SK-N-SH treated with all-trans-retinoic acid at 6 μM for 48 hours (cell line): Measurements from ENCODE around the gene PRKCZ.

ENCODE experiments used
- ATAC-seq: fragments of 200-7000 bp; cut with Tn5 transposase; 3 replicates; pipeline ENCODE4 v1.9.1; 2020; ENCODE audit warnings: mild to moderate bottlenecking, moderate library complexity
- ARNTL ChIP-seq: fragments of 450-650 bp; formaldehyde crosslinking; IDR thresholded peaks from 2 replicates; pipeline ENCODE4 v1.5.0; 2020; ENCODE audit warnings: low read depth, mild to moderate bottlenecking, moderate library complexity, borderline replicate concordance
- BACH2 ChIP-seq: fragments of 250-450 bp; sonication (Bioruptor Pico); IDR thresholded peaks from 2 replicates; pipeline ENCODE4 v1.9.0; 2021; ENCODE audit warnings: mild to moderate bottlenecking, borderline replicate concordance
- CSDC2 ChIP-seq: fragments of 250-450 bp; sonication (Bioruptor Pico); IDR thresholded peaks from 2 replicates; pipeline ENCODE4 v1.5.0; 2020; ENCODE audit warnings: mild to moderate bottlenecking, moderate library complexity
- GLIS3 ChIP-seq: fragments of 250-450 bp; sonication (Bioruptor Pico); IDR thresholded peaks from 2 replicates; pipeline ENCODE4 v1.5.0; 2020; ENCODE audit warnings: mild to moderate bottlenecking, moderate library complexity
- ISL1 ChIP-seq: fragments of 250-450 bp; sonication (Bioruptor Pico); IDR thresholded peaks from 2 replicates; pipeline ENCODE4 v2.1.2; 2022; ENCODE audit warnings: mild to moderate bottlenecking, moderate library complexity
- PPARA ChIP-seq: fragments of 250-450 bp; sonication (Bioruptor Pico); IDR thresholded peaks from 2 replicates; pipeline ENCODE4 v1.5.0; 2020; ENCODE audit warnings: mild to moderate bottlenecking, borderline replicate concordance
- RARB ChIP-seq: fragments of 250-450 bp; sonication (Bioruptor Pico); IDR thresholded peaks from 2 replicates; pipeline ENCODE4 v1.8.0; 2021; ENCODE audit warnings: mild to moderate bottlenecking, moderate library complexity
- SNAI2 ChIP-seq: fragments of 250-450 bp; sonication (Bioruptor Pico); IDR thresholded peaks from 2 replicates; pipeline ENCODE4 v1.5.0; 2020; ENCODE audit warnings: mild to moderate bottlenecking, moderate library complexity
- TCF4 ChIP-seq: fragments of 250-450 bp; sonication (Bioruptor Pico); IDR thresholded peaks from 2 replicates; pipeline ENCODE4 v1.8.0; 2021; ENCODE audit warnings: mild to moderate bottlenecking, moderate library complexity, borderline replicate concordance
- TOX ChIP-seq: fragments of 250-450 bp; sonication (Bioruptor Pico); IDR thresholded peaks from 2 replicates; pipeline ENCODE4 v1.8.0; 2021; ENCODE audit warnings: mild to moderate bottlenecking, moderate library complexity, borderline replicate concordance
- ZC3H10 ChIP-seq: fragments of 250-450 bp; sonication (Bioruptor Pico); IDR thresholded peaks from 2 replicates; pipeline ENCODE4 v1.5.1; 2021; ENCODE audit warnings: mild to moderate bottlenecking, moderate library complexity
- ZFP3 ChIP-seq: fragments of 250-450 bp; sonication (Bioruptor Pico); IDR thresholded peaks from 2 replicates; pipeline ENCODE4 v1.5.0; 2020; ENCODE audit warnings: mild to moderate bottlenecking, moderate library complexity
- ZFP30 ChIP-seq: fragments of 450-650 bp; formaldehyde crosslinking; IDR thresholded peaks from 2 replicates; pipeline ENCODE4 v1.5.0; 2022; ENCODE audit warnings: mild to moderate bottlenecking, moderate library complexity
- ZNF565 ChIP-seq: fragments of 450-650 bp; formaldehyde crosslinking; conservative IDR thresholded peaks from 2 replicates; pipeline ENCODE4 v1.5.0; 2020; ENCODE audit warnings: low read depth, mild to moderate bottlenecking, moderate library complexity
- ZNF70 ChIP-seq: fragments of 450-650 bp; formaldehyde crosslinking; IDR thresholded peaks from 2 replicates; pipeline ENCODE4 v1.5.0; 2020; ENCODE audit warnings: mild to moderate bottlenecking, moderate library complexity
- ZNF8 ChIP-seq: fragments of 450-650 bp; formaldehyde crosslinking; IDR thresholded peaks from 2 replicates; pipeline ENCODE4 v1.5.0; 2020; ENCODE audit warnings: mild to moderate bottlenecking, moderate library complexity
- TF ChIP-seq, protein P1 (sequence below): fragments of 250-450 bp; sonication (Bioruptor Pico); IDR thresholded peaks from 2 replicates; pipeline ENCODE4 v1.5.1; 2020; ENCODE audit warnings: low read depth, mild to moderate bottlenecking, moderate library complexity
- TF ChIP-seq, protein P2 (sequence below): fragments of 250-450 bp; sonication (Bioruptor Pico); IDR thresholded peaks from 2 replicates; pipeline ENCODE4 v1.8.0; 2021; ENCODE audit warnings: low read depth, mild to moderate bottlenecking, moderate library complexity, borderline replicate concordance
- TF ChIP-seq, protein P3 (sequence below): fragments of 250-450 bp; sonication (Bioruptor Pico); IDR thresholded peaks from 2 replicates; pipeline ENCODE4 v1.8.0; 2020; ENCODE audit warnings: mild to moderate bottlenecking, moderate library complexity, borderline replicate concordance
- TF ChIP-seq, protein P4 (sequence below): fragments of 250-450 bp; sonication (Bioruptor Pico); IDR thresholded peaks from 2 replicates; pipeline ENCODE4 v1.5.0; 2020; ENCODE audit warnings: mild to moderate bottlenecking, moderate library complexity
- TF ChIP-seq, protein P5 (sequence below): fragments of 250-450 bp; sonication (Bioruptor Pico); IDR thresholded peaks from 2 replicates; pipeline ENCODE4 v1.5.1; 2021; ENCODE audit warnings: mild to moderate bottlenecking, moderate library complexity

The PRKCZ gene

DNA sequence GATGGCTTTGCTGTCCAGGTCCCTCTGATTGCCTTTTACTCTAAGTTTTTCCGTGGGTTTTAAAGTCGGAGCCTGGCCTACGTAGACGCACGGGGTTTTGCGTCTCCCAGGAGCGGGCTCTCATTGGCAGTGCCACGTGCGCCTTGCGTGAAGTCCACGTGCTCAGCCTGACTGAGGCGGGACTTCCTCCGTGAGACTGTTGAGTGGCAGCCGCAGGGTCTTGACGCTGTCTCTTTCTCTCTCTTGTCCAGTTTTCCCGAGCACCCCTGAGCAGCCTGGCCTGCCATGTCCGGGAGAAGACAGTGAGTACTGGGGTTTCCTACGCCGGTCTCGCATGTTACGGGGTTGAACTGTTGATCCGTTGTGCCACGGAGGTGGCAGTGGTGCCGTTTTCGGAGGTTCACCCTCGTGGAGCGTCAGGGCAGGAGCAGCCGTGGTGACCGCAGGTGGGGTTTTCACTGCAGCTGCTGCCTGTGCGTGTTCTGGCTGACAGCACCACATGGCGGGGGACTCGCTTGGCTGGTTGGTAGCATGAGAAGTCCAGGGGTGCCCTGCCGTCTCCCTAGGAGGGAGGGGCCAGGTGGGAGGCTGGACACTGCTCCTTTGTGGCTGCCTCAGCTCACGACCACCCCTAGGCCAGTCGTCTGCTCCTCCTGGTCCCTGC lies 9.2 kb downstream of the PRKCZ start:
- ATAC-seq, result no peak
- TF ChIP-seq ZFP30 (CRISPR knock-in tag) (no peak), ISL1 (CRISPR knock-in tag) (no peak), ZNF8 (no peak), BACH2 (CRISPR knock-in tag) (no peak), CSDC2 (no peak), ZNF70 (CRISPR knock-in tag) (no peak), PPARA (CRISPR knock-in tag) (no peak), GLIS3 (no peak), ZFP3 (CRISPR knock-in tag) (no peak), ARNTL (CRISPR knock-in tag) (no peak), TOX (CRISPR knock-in tag) (no peak), SNAI2 (CRISPR knock-in tag) (no peak), ZC3H10 (no peak), TCF4 (CRISPR knock-in tag) (no peak), ZNF565 (CRISPR knock-in tag) (no peak)
- TF ChIP-seq, protein P1, sequence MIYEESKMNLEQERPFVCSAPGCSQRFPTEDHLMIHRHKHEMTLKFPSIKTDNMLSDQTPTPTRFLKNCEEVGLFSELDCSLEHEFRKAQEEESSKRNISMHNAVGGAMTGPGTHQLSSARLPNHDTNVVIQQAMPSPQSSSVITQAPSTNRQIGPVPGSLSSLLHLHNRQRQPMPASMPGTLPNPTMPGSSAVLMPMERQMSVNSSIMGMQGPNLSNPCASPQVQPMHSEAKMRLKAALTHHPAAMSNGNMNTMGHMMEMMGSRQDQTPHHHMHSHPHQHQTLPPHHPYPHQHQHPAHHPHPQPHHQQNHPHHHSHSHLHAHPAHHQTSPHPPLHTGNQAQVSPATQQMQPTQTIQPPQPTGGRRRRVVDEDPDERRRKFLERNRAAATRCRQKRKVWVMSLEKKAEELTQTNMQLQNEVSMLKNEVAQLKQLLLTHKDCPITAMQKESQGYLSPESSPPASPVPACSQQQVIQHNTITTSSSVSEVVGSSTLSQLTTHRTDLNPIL (CRISPR knock-in tag), result no peak
- TF ChIP-seq, protein P2, sequence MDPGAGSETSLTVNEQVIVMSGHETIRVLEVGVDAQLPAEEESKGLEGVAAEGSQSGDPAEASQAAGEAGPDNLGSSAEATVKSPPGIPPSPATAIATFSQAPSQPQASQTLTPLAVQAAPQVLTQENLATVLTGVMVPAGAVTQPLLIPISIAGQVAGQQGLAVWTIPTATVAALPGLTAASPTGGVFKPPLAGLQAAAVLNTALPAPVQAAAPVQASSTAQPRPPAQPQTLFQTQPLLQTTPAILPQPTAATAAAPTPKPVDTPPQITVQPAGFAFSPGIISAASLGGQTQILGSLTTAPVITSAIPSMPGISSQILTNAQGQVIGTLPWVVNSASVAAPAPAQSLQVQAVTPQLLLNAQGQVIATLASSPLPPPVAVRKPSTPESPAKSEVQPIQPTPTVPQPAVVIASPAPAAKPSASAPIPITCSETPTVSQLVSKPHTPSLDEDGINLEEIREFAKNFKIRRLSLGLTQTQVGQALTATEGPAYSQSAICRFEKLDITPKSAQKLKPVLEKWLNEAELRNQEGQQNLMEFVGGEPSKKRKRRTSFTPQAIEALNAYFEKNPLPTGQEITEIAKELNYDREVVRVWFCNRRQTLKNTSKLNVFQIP (CRISPR knock-in tag), result no peak
- TF ChIP-seq, protein P3, sequence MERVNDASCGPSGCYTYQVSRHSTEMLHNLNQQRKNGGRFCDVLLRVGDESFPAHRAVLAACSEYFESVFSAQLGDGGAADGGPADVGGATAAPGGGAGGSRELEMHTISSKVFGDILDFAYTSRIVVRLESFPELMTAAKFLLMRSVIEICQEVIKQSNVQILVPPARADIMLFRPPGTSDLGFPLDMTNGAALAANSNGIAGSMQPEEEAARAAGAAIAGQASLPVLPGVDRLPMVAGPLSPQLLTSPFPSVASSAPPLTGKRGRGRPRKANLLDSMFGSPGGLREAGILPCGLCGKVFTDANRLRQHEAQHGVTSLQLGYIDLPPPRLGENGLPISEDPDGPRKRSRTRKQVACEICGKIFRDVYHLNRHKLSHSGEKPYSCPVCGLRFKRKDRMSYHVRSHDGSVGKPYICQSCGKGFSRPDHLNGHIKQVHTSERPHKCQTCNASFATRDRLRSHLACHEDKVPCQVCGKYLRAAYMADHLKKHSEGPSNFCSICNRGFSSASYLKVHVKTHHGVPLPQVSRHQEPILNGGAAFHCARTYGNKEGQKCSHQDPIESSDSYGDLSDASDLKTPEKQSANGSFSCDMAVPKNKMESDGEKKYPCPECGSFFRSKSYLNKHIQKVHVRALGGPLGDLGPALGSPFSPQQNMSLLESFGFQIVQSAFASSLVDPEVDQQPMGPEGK (CRISPR knock-in tag), result no peak
- TF ChIP-seq, protein P4, sequence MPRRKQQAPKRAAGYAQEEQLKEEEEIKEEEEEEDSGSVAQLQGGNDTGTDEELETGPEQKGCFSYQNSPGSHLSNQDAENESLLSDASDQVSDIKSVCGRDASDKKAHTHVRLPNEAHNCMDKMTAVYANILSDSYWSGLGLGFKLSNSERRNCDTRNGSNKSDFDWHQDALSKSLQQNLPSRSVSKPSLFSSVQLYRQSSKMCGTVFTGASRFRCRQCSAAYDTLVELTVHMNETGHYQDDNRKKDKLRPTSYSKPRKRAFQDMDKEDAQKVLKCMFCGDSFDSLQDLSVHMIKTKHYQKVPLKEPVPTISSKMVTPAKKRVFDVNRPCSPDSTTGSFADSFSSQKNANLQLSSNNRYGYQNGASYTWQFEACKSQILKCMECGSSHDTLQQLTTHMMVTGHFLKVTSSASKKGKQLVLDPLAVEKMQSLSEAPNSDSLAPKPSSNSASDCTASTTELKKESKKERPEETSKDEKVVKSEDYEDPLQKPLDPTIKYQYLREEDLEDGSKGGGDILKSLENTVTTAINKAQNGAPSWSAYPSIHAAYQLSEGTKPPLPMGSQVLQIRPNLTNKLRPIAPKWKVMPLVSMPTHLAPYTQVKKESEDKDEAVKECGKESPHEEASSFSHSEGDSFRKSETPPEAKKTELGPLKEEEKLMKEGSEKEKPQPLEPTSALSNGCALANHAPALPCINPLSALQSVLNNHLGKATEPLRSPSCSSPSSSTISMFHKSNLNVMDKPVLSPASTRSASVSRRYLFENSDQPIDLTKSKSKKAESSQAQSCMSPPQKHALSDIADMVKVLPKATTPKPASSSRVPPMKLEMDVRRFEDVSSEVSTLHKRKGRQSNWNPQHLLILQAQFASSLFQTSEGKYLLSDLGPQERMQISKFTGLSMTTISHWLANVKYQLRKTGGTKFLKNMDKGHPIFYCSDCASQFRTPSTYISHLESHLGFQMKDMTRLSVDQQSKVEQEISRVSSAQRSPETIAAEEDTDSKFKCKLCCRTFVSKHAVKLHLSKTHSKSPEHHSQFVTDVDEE (CRISPR knock-in tag), result no peak
- TF ChIP-seq, protein P5, sequence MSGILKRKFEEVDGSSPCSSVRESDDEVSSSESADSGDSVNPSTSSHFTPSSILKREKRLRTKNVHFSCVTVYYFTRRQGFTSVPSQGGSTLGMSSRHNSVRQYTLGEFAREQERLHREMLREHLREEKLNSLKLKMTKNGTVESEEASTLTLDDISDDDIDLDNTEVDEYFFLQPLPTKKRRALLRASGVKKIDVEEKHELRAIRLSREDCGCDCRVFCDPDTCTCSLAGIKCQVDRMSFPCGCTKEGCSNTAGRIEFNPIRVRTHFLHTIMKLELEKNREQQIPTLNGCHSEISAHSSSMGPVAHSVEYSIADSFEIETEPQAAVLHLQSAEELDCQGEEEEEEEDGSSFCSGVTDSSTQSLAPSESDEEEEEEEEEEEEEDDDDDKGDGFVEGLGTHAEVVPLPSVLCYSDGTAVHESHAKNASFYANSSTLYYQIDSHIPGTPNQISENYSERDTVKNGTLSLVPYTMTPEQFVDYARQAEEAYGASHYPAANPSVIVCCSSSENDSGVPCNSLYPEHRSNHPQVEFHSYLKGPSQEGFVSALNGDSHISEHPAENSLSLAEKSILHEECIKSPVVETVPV (CRISPR knock-in tag), result no peak

DNA sequence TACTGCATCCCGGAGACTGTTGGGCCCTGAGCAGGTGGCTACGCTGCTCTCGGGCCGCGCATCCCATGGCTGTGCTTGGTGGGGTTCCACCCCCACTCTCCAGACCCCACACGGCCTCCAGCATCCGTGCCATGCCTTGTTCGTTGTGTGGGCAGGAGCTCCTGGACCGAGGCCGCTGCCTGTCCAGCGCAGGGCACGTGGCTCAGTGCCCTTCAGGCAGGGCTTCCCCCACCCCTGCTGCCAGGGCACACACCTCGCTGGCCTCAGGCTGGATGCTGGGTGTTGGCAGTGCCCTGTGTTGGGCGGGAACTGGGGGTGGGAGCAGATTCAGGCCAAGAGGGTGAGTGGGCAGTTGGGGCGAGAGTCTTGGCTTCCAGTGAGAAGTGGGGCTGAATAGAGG lies 9.9 kb downstream of the PRKCZ start:
- ATAC-seq, result no peak
- TF ChIP-seq ZC3H10 (no peak), BACH2 (CRISPR knock-in tag) (no peak), ZFP3 (CRISPR knock-in tag) (no peak), RARB (CRISPR knock-in tag) (no peak), TOX (CRISPR knock-in tag) (no peak), ZNF8 (no peak)
- TF ChIP-seq, protein P4 (CRISPR knock-in tag), result no peak
- TF ChIP-seq, all 23 proteins: peak for 0
